ENCODE results near the gene PCYT2.
A peak's percentile ranks its signal among the peaks of the same experiment; 100 is the strongest.
"Not testable (repeated sequence)": the region's sequence is repeated elsewhere in the genome, so short reads cannot be mapped to it uniquely, and the experiment has no call there.

PCYT2 gene

GRCh38 chr17:81918832-81919545 lies 7.8 kb upstream of the PCYT2 start:
- intact Hi-C loops (cut with DNase I) = no loop called here

GRCh38 chr17:81918333-81918669 lies 7.1 kb upstream of the PCYT2 start:
- DNase-seq; intact Hi-C loops (cut with DNase I): not testable (repeated sequence)

More at GRCh38 chr17:81918832-81919545, 7.8 kb upstream of the PCYT2 start:
- DNase-seq = no peak

GRCh38 chr17:81917565-81918332 lies 6.5 kb upstream of the PCYT2 start, which contains the start of gene SIRT7:
Gene SIRT7, minus strand, starts transcription at chr17:81918176. Its CDS starts 45 bp downstream, at chr17:81918131.
- intact Hi-C loops (cut with DNase I) = no loop called here
- DNase-seq = peak in 41 of 42 donors; percentile 45 to 90 (median 76)

- intact Hi-C loops (cut with DNase I) = no loop called here
- no peak for DNase-seq
Observed at GRCh38 chr17:81916234-81917001, 5.2 kb upstream of the PCYT2 start.

GRCh38 chr17:81915331-81915730 lies 4.1 kb upstream of the PCYT2 start:
- DNase-seq = no peak
- intact Hi-C loops (cut with DNase I) = no loop called here

GRCh38 chr17:81914103-81914850 lies 3.1 kb upstream of the PCYT2 start:
- no peak for DNase-seq
- intact Hi-C loops (cut with DNase I) = no loop called here

- intact Hi-C loops (cut with DNase I) = no loop called here
- DNase-seq = no peak
Observed at GRCh38 chr17:81913394-81914102, 2.3 kb upstream of the PCYT2 start.

- intact Hi-C loops (cut with DNase I) = no loop called here
- no peak for DNase-seq
Observed at GRCh38 chr17:81912441-81913309, 1.5 kb upstream of the PCYT2 start.

GRCh38 chr17:81911969-81912368 lies 770 bp upstream of the PCYT2 start:
- no peak for DNase-seq
- intact Hi-C loops (cut with DNase I) = no loop called here

- peak in 5 of 42 donors; percentile 16 to 55 (median 38) for DNase-seq
- intact Hi-C loops (cut with DNase I) = no loop called here
Observed at GRCh38 chr17:81910840-81911276, 341 bp downstream of the PCYT2 start.

- intact Hi-C loops (cut with DNase I) = no loop called here
- no peak for DNase-seq
Observed at GRCh38 chr17:81909966-81910839, 996 bp downstream of the PCYT2 start.

- DNase-seq = no peak
- intact Hi-C loops (cut with DNase I) = no loop called here
Observed at GRCh38 chr17:81909231-81909630, 2.0 kb downstream of the PCYT2 start.

GRCh38 chr17:81908793-81909192 lies 2.4 kb downstream of the PCYT2 start:
- intact Hi-C loops (cut with DNase I) = no loop called here
- DNase-seq = no peak

GRCh38 chr17:81907219-81908145 lies 3.7 kb downstream of the PCYT2 start:
- intact Hi-C loops (cut with DNase I) = no loop called here
- DNase-seq = no peak

- intact Hi-C loops (cut with DNase I) = no loop called here
- no peak for DNase-seq
Observed at GRCh38 chr17:81906476-81907218, 4.6 kb downstream of the PCYT2 start.
